Right atrium auricular region (tissue), 2 donors: Measurements from ENCODE around the gene MAGI3. TPM values are rescaled to one million over a fixed set of nuclear protein-coding genes. Genes with fewer than 3 reads are reported as not detected.
"Not testable (repeated sequence)": the region's sequence is repeated elsewhere in the genome, so short reads cannot be mapped to it uniquely, and the experiment has no call there.

Source experiments
- DNase-seq: peaks from one replicate; pipeline ENCODE4 v3.0.0-alpha.2; 2019; ENCODE audit warnings: low spot score
- H3K27ac ChIP-seq, 2 donors: fragments of 200-600 bp; sonication (generic); 1 replicate in 1 of 2; 2 replicates in 1 of 2; pipeline ENCODE4 v1.5.1; 2016 to 2019
- H3K27me3 ChIP-seq, 2 donors: fragments of 200-600 bp; sonication (generic); one replicate each; pipeline versions ENCODE4 v1.5.1 to v1.6.0; 2017 to 2019
- H3K36me3 ChIP-seq: fragments of 200-600 bp; sonication (generic); one replicate; pipeline ENCODE4 v1.5.1; 2016
- H3K4me1 ChIP-seq, 2 donors: fragments of 200-600 bp; sonication (generic); one replicate each; pipeline versions ENCODE4 v1.5.1 to v1.6.0; 2017 to 2019
- H3K4me3 ChIP-seq, 2 donors: fragments of 200-600 bp; sonication (generic); 1 replicate in 1 of 2; 2 replicates in 1 of 2; pipeline ENCODE4 v1.5.1; 2017 to 2019; ENCODE audit warnings: mild to moderate bottlenecking in 1 of 2, moderate library complexity in 1 of 2
- H3K9me3 ChIP-seq, 2 donors: fragments of 200-600 bp; sonication (generic); one replicate each; pipeline ENCODE4 v1.5.1; 2019
- total RNA-seq, 2 donors: library from RNA; depleted of rRNA; stranded (reverse); fragments of >200 nt; gene quantifications; one replicate each; pipeline ENCODE4 v1.1.0, GENCODE V29; 2016
- TF ChIP-seq, protein P1 (sequence below), 2 donors: fragments of 200-600 bp; sonication (generic); IDR thresholded peaks; one replicate each; pipeline ENCODE4 v1.5.1; 2019; ENCODE audit warnings: antibody characterized with exemption in 2 of 2

Gene MAGI3
- total RNA-seq, 2 donors from 2014 or later: 6.4 to 6.6 TPM

DNA sequence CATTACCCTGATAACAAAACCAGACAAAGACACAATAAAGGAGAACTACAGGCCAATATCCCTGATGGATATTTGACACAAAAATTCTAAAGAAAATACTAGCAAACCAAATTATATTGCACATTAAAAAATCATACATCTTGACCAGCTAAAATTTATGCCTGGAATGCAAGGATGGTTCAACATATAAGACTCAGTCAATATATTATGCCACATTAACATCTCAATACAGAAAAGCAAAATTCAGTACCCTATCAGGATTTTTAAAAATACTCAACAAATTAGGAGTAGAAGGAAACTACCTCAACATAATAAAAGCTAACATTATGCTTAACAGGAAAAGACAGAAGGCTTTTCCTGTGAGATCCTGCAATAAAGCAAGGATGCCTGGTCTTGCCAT lies 177.1 kb downstream of the MAGI3 start:
- Histone ChIP-seq H3K36me3 (no peaks in the 10 kb centered on the region), H3K4me1 (no peaks in the 10 kb centered on the region), H3K9me3 (peaks cover 0 to 24% of the 10 kb centered on the region in 2 donors), H3K27ac (no peak overlapping the region), H3K27me3 (no peaks in the 10 kb centered on the region), H3K4me3 (no peak overlapping the region)
- no peak for DNase-seq
- TF ChIP-seq, protein P1, sequence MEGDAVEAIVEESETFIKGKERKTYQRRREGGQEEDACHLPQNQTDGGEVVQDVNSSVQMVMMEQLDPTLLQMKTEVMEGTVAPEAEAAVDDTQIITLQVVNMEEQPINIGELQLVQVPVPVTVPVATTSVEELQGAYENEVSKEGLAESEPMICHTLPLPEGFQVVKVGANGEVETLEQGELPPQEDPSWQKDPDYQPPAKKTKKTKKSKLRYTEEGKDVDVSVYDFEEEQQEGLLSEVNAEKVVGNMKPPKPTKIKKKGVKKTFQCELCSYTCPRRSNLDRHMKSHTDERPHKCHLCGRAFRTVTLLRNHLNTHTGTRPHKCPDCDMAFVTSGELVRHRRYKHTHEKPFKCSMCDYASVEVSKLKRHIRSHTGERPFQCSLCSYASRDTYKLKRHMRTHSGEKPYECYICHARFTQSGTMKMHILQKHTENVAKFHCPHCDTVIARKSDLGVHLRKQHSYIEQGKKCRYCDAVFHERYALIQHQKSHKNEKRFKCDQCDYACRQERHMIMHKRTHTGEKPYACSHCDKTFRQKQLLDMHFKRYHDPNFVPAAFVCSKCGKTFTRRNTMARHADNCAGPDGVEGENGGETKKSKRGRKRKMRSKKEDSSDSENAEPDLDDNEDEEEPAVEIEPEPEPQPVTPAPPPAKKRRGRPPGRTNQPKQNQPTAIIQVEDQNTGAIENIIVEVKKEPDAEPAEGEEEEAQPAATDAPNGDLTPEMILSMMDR (IDR thresholded peaks at IDR 0.05): no peak

DNA sequence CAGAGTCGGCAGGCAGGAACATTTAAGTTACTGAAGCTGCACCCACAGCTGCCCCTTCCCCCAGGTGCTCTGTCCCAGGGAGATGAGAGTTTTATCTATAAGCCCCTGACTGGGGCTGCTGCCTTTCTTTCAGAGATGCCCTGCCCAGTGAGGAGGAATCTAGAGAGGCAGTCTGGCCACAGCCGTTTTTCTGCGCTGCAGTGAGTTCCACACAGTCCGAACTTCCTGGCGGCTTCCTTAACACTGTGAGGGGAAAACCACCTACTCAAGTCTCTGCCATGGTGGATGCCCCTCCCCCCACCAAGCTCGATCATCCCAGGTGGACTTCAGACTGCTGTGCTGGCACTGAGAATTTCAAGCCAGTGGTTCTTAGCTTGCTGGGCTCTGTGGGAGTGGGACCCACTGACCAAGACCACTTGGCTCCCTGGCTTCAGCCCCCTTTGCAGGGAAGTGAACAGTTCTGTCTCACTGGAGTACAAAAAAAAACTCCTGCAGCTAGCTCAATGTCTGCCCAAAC lies 185.5 kb downstream of the MAGI3 start:
- H3K9me3 ChIP-seq, DNase-seq, H3K27ac ChIP-seq, H3K4me1 ChIP-seq, H3K27me3 ChIP-seq, H3K4me3 ChIP-seq, H3K36me3 ChIP-seq: not testable (repeated sequence)

DNA sequence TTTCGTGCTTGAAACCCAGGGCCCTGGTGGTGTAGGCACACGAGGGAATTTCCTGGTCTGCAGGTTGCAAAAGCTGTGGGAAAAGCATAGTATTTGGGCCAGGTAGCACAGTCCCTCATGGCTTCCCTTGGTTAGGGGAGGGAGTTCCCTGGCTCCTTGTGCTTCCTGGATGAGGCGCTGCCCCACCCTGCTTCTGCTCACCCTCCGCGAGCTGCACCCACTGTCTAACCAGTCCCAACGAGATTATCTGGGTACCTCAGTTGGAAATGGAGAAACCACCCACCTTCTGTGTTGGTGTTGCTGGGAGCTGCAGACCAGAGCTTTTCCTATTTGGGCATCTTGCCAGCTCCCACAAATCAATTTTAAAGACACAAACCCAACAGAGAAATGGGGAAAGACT lies 186.0 kb downstream of the MAGI3 start:
- no peaks in the 10 kb centered on the region for H3K9me3 ChIP-seq
- H3K27ac ChIP-seq: no peak overlapping the region
- TF ChIP-seq, protein P1 (IDR thresholded peaks at IDR 0.05): no peak
- H3K36me3 ChIP-seq: no peaks in the 10 kb centered on the region
- DNase-seq: no peak
- no peaks in the 10 kb centered on the region for H3K4me1 ChIP-seq
- no peaks in the 10 kb centered on the region for H3K27me3 ChIP-seq
- no peak overlapping the region for H3K4me3 ChIP-seq

DNA sequence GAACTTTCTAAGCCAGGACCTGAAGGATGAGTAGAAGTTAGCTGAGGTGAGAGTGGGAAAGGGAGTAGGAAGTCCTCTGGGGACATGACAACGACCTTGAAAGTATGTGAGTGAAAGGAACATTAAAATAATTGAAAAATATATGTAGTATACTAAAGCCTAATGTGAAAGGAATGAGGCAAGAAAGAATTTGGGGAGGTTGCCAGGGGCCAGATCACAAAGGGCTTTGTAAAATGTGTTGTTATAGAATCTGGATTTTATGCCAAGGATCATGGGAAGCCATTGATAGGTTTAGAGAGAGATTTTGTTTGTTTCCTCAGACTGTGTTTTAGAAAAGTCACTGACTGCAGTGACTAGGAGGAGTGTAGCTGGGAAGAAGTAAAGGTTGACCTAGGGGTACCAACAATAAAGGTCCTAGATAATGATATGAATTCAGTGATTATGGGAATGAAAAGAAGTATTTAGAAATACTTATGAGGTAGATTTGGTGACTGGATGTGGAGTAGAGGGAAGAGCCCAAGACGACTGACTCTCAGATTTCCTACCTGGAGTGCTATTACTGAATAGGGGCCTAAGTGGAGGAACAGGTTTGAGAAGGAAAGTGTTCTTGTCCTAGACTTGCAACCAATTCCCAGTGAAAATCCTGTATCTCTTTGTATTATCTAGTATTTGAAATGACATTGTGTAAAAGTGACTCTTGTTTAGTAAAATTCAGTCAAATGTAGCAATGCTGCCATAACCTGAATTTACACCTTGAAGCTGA lies 189.1 kb downstream of the MAGI3 start:
- Histone ChIP-seq H3K9me3 (no peaks in the 10 kb centered on the region), H3K36me3 (no peaks in the 10 kb centered on the region), H3K4me1 (no peaks in the 10 kb centered on the region), H3K27me3 (no peaks in the 10 kb centered on the region), H3K27ac (no peak overlapping the region), H3K4me3 (no peak overlapping the region)
- TF ChIP-seq, protein P1 (IDR thresholded peaks at IDR 0.05): no peak
- no peak for DNase-seq

DNA sequence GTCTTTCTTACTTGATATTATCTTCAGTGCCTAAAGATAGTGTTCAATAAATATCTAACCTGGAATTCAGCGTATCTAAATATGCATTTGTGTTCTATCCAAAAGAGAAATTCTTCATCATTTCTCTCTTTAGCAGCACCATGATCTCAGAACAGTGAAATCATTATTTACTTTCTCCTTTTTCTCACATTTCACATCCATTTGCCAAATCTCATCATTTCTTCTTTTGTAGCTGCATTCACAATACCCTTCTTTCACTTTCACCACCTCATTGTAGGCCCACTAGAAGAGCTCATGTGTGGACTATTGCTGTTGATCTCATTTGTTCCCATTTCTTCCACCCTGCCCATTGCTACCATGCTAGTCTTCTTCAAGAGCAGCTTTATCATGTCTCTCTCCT lies 191.0 kb downstream of the MAGI3 start:
- Histone ChIP-seq H3K4me1 (no peaks in the 10 kb centered on the region), H3K27me3 (no peaks in the 10 kb centered on the region), H3K36me3 (no peaks in the 10 kb centered on the region), H3K27ac (no peak overlapping the region), H3K4me3 (no peak overlapping the region), H3K9me3 (no peaks in the 10 kb centered on the region)
- DNase-seq: no peak
- TF ChIP-seq, protein P1 (IDR thresholded peaks at IDR 0.05): no peak

DNA sequence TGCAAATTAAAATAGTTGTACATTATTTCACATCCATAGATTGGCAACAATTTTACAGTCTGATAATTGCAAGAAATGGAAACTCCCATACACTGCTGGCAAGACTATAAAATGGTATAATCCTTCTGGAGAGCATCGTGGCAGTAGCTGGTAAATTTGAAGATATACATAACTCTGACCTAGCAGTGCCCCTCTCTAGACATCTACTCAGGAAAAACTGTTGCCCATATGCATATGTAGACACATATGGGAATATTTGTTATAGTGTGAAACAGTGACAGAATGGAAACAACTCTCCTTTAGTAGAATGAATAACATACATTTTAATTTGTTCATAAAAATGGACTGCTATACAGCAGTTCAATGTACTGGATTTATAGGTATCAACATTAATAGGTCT lies 191.8 kb downstream of the MAGI3 start:
- H3K9me3 ChIP-seq: no peaks in the 10 kb centered on the region
- no peaks in the 10 kb centered on the region for H3K4me1 ChIP-seq
- H3K36me3 ChIP-seq: no peaks in the 10 kb centered on the region
- DNase-seq: no peak
- no peak overlapping the region for H3K27ac ChIP-seq
- no peak overlapping the region for H3K4me3 ChIP-seq
- TF ChIP-seq, protein P1 (IDR thresholded peaks at IDR 0.05): no peak
- H3K27me3 ChIP-seq: no peaks in the 10 kb centered on the region
